Fibroblast of lung (primary cell): ENCODE results near the gene FRMD1.

Source experiments
- EZH2 ChIP-seq: IDR thresholded peaks from 2 replicates; pipeline ENCODE4 v1.5.1; 2012; ENCODE audit warnings: low read length, control low read depth, mild to moderate bottlenecking; ENCODE audit errors: missing control alignments
- TF ChIP-seq, protein P1 (sequence below), 2 donors: IDR thresholded peaks in 1 of 2; conservative IDR thresholded peaks in 1 of 2; 1 replicate in 1 of 2; 2 replicates in 1 of 2; pipeline ENCODE4 v1.5.1; 2011 to 2012; ENCODE audit warnings: low read length in 2 of 2, control low read depth in 1 of 2, inconsistent platforms in 1 of 2, low read depth in 1 of 2, mild to moderate bottlenecking in 1 of 2

DNA sequence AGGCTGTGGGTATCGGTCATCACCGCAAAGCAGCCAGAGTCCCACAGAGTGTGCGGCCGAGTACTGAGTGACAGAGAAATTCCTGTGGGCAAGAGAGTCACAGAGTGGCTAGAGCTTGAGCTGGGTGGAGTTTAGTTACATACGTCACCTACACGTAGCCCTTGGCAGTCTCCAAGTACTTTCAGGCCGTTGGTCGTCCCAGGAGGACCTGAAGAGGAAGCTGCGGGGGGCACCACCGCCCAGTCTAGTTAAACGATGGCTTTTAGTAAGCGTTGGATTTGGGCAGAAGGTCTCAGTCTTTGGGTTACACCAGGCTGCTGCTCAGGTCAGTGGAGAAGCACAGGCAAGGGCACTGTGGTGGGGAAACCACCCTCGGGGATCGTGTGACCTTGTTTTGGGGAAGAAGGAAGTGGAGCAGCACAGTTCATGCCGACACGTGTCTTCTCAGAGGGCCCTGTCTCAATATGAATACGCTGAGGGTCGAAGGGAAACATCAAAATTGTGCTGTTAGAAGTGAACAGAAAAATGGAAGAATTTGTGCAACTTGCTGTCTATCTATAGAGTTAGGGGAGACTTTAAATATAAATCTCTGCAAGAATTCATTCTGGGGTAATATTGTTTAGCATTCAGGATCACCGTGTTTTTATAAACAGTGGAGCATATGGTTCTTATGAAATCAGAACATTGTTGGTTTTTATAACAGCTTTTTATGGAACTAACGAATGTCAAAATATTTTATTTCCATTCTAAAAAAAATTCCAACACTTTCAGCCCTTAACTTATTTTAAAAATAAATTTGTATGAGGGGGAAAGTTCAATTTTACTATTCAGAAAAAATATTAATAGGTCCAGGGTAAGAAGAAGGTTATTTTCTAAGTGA lies 52.9 kb downstream of the FRMD1 start:
- TF ChIP-seq, protein P1, sequence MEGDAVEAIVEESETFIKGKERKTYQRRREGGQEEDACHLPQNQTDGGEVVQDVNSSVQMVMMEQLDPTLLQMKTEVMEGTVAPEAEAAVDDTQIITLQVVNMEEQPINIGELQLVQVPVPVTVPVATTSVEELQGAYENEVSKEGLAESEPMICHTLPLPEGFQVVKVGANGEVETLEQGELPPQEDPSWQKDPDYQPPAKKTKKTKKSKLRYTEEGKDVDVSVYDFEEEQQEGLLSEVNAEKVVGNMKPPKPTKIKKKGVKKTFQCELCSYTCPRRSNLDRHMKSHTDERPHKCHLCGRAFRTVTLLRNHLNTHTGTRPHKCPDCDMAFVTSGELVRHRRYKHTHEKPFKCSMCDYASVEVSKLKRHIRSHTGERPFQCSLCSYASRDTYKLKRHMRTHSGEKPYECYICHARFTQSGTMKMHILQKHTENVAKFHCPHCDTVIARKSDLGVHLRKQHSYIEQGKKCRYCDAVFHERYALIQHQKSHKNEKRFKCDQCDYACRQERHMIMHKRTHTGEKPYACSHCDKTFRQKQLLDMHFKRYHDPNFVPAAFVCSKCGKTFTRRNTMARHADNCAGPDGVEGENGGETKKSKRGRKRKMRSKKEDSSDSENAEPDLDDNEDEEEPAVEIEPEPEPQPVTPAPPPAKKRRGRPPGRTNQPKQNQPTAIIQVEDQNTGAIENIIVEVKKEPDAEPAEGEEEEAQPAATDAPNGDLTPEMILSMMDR (conservative IDR thresholded peaks at IDR 0.05 in 1 of 2, IDR thresholded peaks at IDR 0.05 in 1 of 2; ENCODE audit: low read depth in 1 of 2, low read length in 2 of 2): no peak
- TF ChIP-seq EZH2: no peak
